OCI-LY1 (cell line): ENCODE results near the gene CACNA1C.
"Not testable (repeated sequence)": the region's sequence is repeated elsewhere in the genome, so short reads cannot be mapped to it uniquely, and the experiment has no call there.

Source experiments
- H2AFZ ChIP-seq: fragments of 200-600 bp; sonication (generic), shearing (Covaris generic); 2 replicates; pipeline ENCODE4 v1.6.0; 2014; ENCODE audit warnings: antibody characterized with exemption, mild to moderate bottlenecking, low read length
- H3F3A ChIP-seq: fragments of 200-600 bp; sonication (generic), shearing (Covaris generic); 2 replicates; pipeline ENCODE4 v1.6.0; 2014; ENCODE audit warnings: mild to moderate bottlenecking, antibody characterized with exemption, low read length, moderate library complexity; ENCODE audit not compliant: insufficient read depth
- H3K27ac ChIP-seq: fragments of 200-600 bp; sonication (generic); 2 replicates; pipeline ENCODE4 v1.5.1; 2014; ENCODE audit warnings: low read length, mixed run types, mild to moderate bottlenecking, low read depth; ENCODE audit not compliant: poor library complexity, severe bottlenecking
- H3K27me3 ChIP-seq: fragments of 200-600 bp; sonication (generic); 2 replicates; pipeline ENCODE4 v1.6.0; 2014; ENCODE audit warnings: antibody characterized with exemption, mild to moderate bottlenecking, low read length, moderate library complexity; ENCODE audit not compliant: insufficient read depth
- H3K36me3 ChIP-seq: fragments of 200-600 bp; sonication (generic); 2 replicates; pipeline ENCODE4 v1.6.1; 2014; ENCODE audit warnings: mild to moderate bottlenecking, antibody characterized with exemption, low read length, moderate library complexity, mixed read lengths; ENCODE audit not compliant: insufficient read depth
- H3K4me1 ChIP-seq: fragments of 200-600 bp; sonication (generic); 2 replicates; pipeline ENCODE4 v1.5.1; 2014; ENCODE audit warnings: mild to moderate bottlenecking, low read length, moderate library complexity; ENCODE audit not compliant: insufficient read depth, severe bottlenecking
- H3K4me2 ChIP-seq: fragments of 200-600 bp; sonication (generic), shearing (Covaris generic); 2 replicates; pipeline ENCODE4 v1.6.1; 2014; ENCODE audit warnings: low read length
- H3K4me3 ChIP-seq: fragments of 200-600 bp; sonication (generic); 2 replicates; pipeline ENCODE4 v1.5.1; 2014; ENCODE audit warnings: low read length, low read depth, mild to moderate bottlenecking, mixed read lengths; ENCODE audit not compliant: poor library complexity, severe bottlenecking
- H3K79me2 ChIP-seq: fragments of 200-600 bp; shearing (Covaris generic); 2 replicates; pipeline ENCODE4 v1.6.1; 2016; ENCODE audit warnings: mixed run types, low read length, mixed read lengths; ENCODE audit not compliant: insufficient read depth
- H3K9ac ChIP-seq: fragments of 200-600 bp; sonication (generic), shearing (Covaris generic); 2 replicates; pipeline ENCODE4 v1.6.1; 2014; ENCODE audit warnings: mild to moderate bottlenecking, low read length, mixed read lengths
- H3K9me2 ChIP-seq: fragments of 200-600 bp; sonication (generic), shearing (Covaris generic); 2 replicates; pipeline ENCODE4 v1.6.1; 2014; ENCODE audit warnings: low read depth, mild to moderate bottlenecking, low read length, mixed read lengths
- H3K9me3 ChIP-seq: fragments of 200-600 bp; shearing (Covaris generic); 2 replicates; pipeline ENCODE4 v1.6.1; 2014; ENCODE audit warnings: low read length, mixed read lengths
- H4K20me1 ChIP-seq: fragments of 200-600 bp; sonication (generic), shearing (Covaris generic); 2 replicates; pipeline ENCODE4 v1.6.0; 2016; ENCODE audit warnings: mild to moderate bottlenecking, low read length; ENCODE audit not compliant: insufficient read depth
- EZH2 ChIP-seq: fragments of 200-600 bp; sonication (generic), shearing (Covaris generic); IDR thresholded peaks from 2 replicates; pipeline ENCODE4 v1.8.0; 2017; ENCODE audit warnings: borderline replicate concordance, mixed run types, mild to moderate bottlenecking, antibody characterized with exemption, low read length, moderate library complexity, mixed read lengths
- TF ChIP-seq, protein P1 (sequence below): fragments of 200-600 bp; sonication (generic), shearing (Covaris generic); IDR thresholded peaks from 2 replicates; pipeline ENCODE4 v1.5.1; 2017; ENCODE audit warnings: mild to moderate bottlenecking, antibody characterized with exemption, low read length, moderate library complexity, mixed read lengths

The CACNA1C gene

GRCh38 chr12:2681450-2682205 is 628.8 kb downstream of the CACNA1C start:
- Histone ChIP-seq H3K9me3 (no peaks in the 10 kb centered on the region), H3K9me2 (no peaks in the 10 kb centered on the region), H3K4me1 (no peaks in the 10 kb centered on the region), H4K20me1 (no peaks in the 10 kb centered on the region), H3K4me3 (no peak overlapping the region), H3K27me3 (no peaks in the 10 kb centered on the region), H3K9ac (no peak overlapping the region), H3F3A (no peaks in the 10 kb centered on the region), H3K79me2 (no peaks in the 10 kb centered on the region), H2AFZ (no peak overlapping the region), H3K36me3 (no peaks in the 10 kb centered on the region), H3K27ac (no peak overlapping the region), H3K4me2 (no peak overlapping the region)
- TF ChIP-seq, protein P1, sequence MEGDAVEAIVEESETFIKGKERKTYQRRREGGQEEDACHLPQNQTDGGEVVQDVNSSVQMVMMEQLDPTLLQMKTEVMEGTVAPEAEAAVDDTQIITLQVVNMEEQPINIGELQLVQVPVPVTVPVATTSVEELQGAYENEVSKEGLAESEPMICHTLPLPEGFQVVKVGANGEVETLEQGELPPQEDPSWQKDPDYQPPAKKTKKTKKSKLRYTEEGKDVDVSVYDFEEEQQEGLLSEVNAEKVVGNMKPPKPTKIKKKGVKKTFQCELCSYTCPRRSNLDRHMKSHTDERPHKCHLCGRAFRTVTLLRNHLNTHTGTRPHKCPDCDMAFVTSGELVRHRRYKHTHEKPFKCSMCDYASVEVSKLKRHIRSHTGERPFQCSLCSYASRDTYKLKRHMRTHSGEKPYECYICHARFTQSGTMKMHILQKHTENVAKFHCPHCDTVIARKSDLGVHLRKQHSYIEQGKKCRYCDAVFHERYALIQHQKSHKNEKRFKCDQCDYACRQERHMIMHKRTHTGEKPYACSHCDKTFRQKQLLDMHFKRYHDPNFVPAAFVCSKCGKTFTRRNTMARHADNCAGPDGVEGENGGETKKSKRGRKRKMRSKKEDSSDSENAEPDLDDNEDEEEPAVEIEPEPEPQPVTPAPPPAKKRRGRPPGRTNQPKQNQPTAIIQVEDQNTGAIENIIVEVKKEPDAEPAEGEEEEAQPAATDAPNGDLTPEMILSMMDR, result no peak

- Histone ChIP-seq H4K20me1 (no peaks in the 10 kb centered on the region), H3F3A (no peaks in the 10 kb centered on the region), H3K4me1 (no peaks in the 10 kb centered on the region), H3K4me3 (no peak overlapping the region), H3K4me2 (no peak overlapping the region), H3K79me2 (no peaks in the 10 kb centered on the region), H3K9me2 (no peaks in the 10 kb centered on the region), H2AFZ (no peak overlapping the region), H3K9ac (no peak overlapping the region), H3K36me3 (no peaks in the 10 kb centered on the region), H3K9me3 (no peaks in the 10 kb centered on the region), H3K27me3 (no peaks in the 10 kb centered on the region), H3K27ac (no peak overlapping the region)
- TF ChIP-seq, protein P1, result peak; percentile 70
- no peak for TF ChIP-seq EZH2
Measured at GRCh38 chr12:2682296-2683251, 629.8 kb downstream of the CACNA1C start.

- H4K20me1 ChIP-seq, result no peaks in the 10 kb centered on the region
- H3K27me3 ChIP-seq, result no peaks in the 10 kb centered on the region
- H3K9me2 ChIP-seq, result no peaks in the 10 kb centered on the region
- no peak overlapping the region for H2AFZ ChIP-seq
- no peaks in the 10 kb centered on the region for H3K4me1 ChIP-seq
- TF ChIP-seq, protein P1, result no peak; the same call in 1 of the 2 replicates
- TF ChIP-seq EZH2, result no peak
- no peak overlapping the region for H3K27ac ChIP-seq
- H3K36me3 ChIP-seq, result no peaks in the 10 kb centered on the region
- no peak overlapping the region for H3K9ac ChIP-seq
- no peak overlapping the region for H3K4me2 ChIP-seq
- H3K9me3 ChIP-seq, result no peaks in the 10 kb centered on the region
- H3F3A ChIP-seq, result no peaks in the 10 kb centered on the region
- H3K79me2 ChIP-seq, result no peaks in the 10 kb centered on the region
- no peak overlapping the region for H3K4me3 ChIP-seq
Measured at GRCh38 chr12:2683283-2684025, 630.7 kb downstream of the CACNA1C start.

DNA sequence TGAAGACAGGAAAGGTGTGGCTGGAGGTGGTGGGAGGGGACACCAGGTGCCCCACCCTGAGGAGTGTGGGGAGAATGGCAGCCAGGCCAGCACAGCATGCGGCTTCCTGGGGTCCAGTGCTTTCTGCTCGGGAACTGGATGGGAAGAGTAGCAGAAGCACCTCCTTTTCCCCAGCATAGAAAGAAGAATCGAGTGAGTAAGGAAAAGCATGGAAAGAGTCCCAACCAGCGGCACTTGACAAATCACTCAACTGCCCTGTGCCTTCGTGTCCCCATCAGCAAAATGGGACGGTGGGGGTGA is 631.2 kb downstream of the CACNA1C start:
- H3K4me2 ChIP-seq, result not testable (repeated sequence)

More for the DNA sequence above, 631.2 kb downstream of the CACNA1C start:
- not testable (repeated sequence) for H3K27me3 ChIP-seq, H3K9me3 ChIP-seq, H4K20me1 ChIP-seq, H3K36me3 ChIP-seq, H3K4me3 ChIP-seq, H3F3A ChIP-seq, H3K79me2 ChIP-seq, H3K9ac ChIP-seq, H3K27ac ChIP-seq, H3K4me1 ChIP-seq, H3K9me2 ChIP-seq, H2AFZ ChIP-seq
